Smooth muscle cell (in vitro differentiated cells): Measurements from ENCODE around the gene HSD17B2. TPM values are rescaled to one million over a fixed set of nuclear protein-coding genes. Genes with fewer than 3 reads are reported as not detected.

Source experiments
- DNase-seq: peaks from one replicate; lab custom pipeline; 2025; ENCODE audit not compliant: unreplicated experiment; lab: John Stamatoyannopoulos, UW
- H2AFZ ChIP-seq: fragments of 200-600 bp; sonication (generic); 2 replicates; pipeline ENCODE4 v1.6.0; 2016; ENCODE audit warnings: antibody characterized with exemption, low read depth, mild to moderate bottlenecking
- H3F3A ChIP-seq: fragments of 200-600 bp; sonication (generic); 2 replicates; pipeline ENCODE4 v1.6.0; 2017; ENCODE audit warnings: antibody characterized with exemption, low read depth
- H3K27ac ChIP-seq: fragments of 200-600 bp; sonication (generic); 2 replicates; pipeline ENCODE4 v1.5.1; 2016; ENCODE audit warnings: low read depth, mild to moderate bottlenecking
- H3K27me3 ChIP-seq: fragments of 200-600 bp; sonication (generic); 2 replicates; pipeline ENCODE4 v1.6.1; 2016; ENCODE audit warnings: low read depth, mild to moderate bottlenecking
- H3K36me3 ChIP-seq: fragments of 200-600 bp; sonication (generic); 2 replicates; pipeline ENCODE4 v1.5.1; 2016; ENCODE audit warnings: low read depth
- H3K4me1 ChIP-seq: fragments of 200-600 bp; sonication (generic); 2 replicates; pipeline ENCODE4 v1.5.1; 2016; ENCODE audit warnings: low read depth
- H3K4me2 ChIP-seq: fragments of 200-600 bp; sonication (generic); 2 replicates; pipeline ENCODE4 v1.6.0; 2016; ENCODE audit warnings: mild to moderate bottlenecking
- H3K4me3 ChIP-seq: fragments of 200-600 bp; sonication (generic); 2 replicates; pipeline ENCODE4 v1.5.1; 2016; ENCODE audit warnings: mild to moderate bottlenecking
- H3K79me2 ChIP-seq: fragments of 200-600 bp; sonication (generic); 2 replicates; pipeline ENCODE4 v1.6.0; 2016; ENCODE audit warnings: low read depth, mild to moderate bottlenecking
- H3K9ac ChIP-seq: fragments of 200-600 bp; sonication (generic); 2 replicates; pipeline ENCODE4 v1.6.0; 2016; ENCODE audit warnings: low read depth
- H3K9me3 ChIP-seq: fragments of 200-600 bp; sonication (generic); replicated peaks from 2 replicates; pipeline ENCODE4 v1.5.1; 2016; ENCODE audit warnings: low read depth
- H4K20me1 ChIP-seq: fragments of 200-600 bp; sonication (generic); 2 replicates; pipeline ENCODE4 v1.6.0; 2016; ENCODE audit warnings: low read depth
- CTCF ChIP-seq: fragments of 200-600 bp; sonication (generic); IDR thresholded peaks from 2 replicates; pipeline ENCODE4 v1.5.1; 2017; ENCODE audit warnings: borderline replicate concordance, mild to moderate bottlenecking, antibody characterized with exemption; ENCODE audit not compliant: insufficient read depth, poor library complexity, severe bottlenecking
- WGBS: methylation state at CpG from one replicate; pipeline ENCODE4 v1.1.7; 2016; ENCODE audit warnings: low lambda C conversion rate; 5-methylcytosine and 5-hydroxymethylcytosine counted together
- polyA plus RNA-seq: library from polyadenylated mRNA; unstranded; fragments of >200 nt; fragmentation: Nextera tagmentation; extraction: Ambion mirVana; gene quantifications from 2 replicates; pipeline ENCODE4 v1.2.1, GENCODE V29; 2016
- total RNA-seq: library from RNA; depleted of rRNA; stranded (reverse); fragments of >200 nt; gene quantifications from 2 replicates; pipeline ENCODE4 v1.2.3, GENCODE V29; 2014

The HSD17B2 gene
- total RNA-seq (20.5 and 21.8 TPM in 2 replicates), polyA plus RNA-seq (21.9 and 33.9 TPM in 2 replicates)

GRCh38 chr16:82034981-82035612 is at the start of gene HSD17B2:
Gene HSD17B2, plus strand, starts transcription at chr16:82035253. Its CDS starts 172 bp downstream, at chr16:82035425.
- no peaks in the 10 kb centered on the region for H3K27me3 ChIP-seq
- DNase-seq = no peak
- H3K4me1 ChIP-seq = peaks cover 9% of the 10 kb centered on the region
- H3K79me2 ChIP-seq = no peaks in the 10 kb centered on the region
- no peaks in the 10 kb centered on the region for H4K20me1 ChIP-seq
- H3K9me3 ChIP-seq = no peaks in the 10 kb centered on the region
- WGBS = 80% methylated on average over 6 of the region's 6 CpGs
- H3K4me3 ChIP-seq = peak within 1 kb of the TSS; percentile 46
- no peak for TF ChIP-seq CTCF
- H2AFZ ChIP-seq = no peak within 1 kb of the TSS
- H3K36me3 ChIP-seq = no peaks in the 10 kb centered on the region
- H3K27ac ChIP-seq = peak within 1 kb of the TSS; percentile 82
- H3K9ac ChIP-seq = no peak within 1 kb of the TSS
- H3F3A ChIP-seq = no peaks in the 10 kb centered on the region
- peak within 1 kb of the TSS; percentile 79 for H3K4me2 ChIP-seq

- Histone ChIP-seq H2AFZ (no peak overlapping the region), H3K4me2 (no peak overlapping the region), H3K27ac (no peak overlapping the region), H3K9me3 (no peaks in the 10 kb centered on the region), H3K36me3 (no peaks in the 10 kb centered on the region), H4K20me1 (no peaks in the 10 kb centered on the region), H3K79me2 (no peaks in the 10 kb centered on the region), H3K9ac (no peak overlapping the region), H3K4me1 (no peaks in the 10 kb centered on the region), H3F3A (no peaks in the 10 kb centered on the region), H3K27me3 (peaks cover 4% of the 10 kb centered on the region), H3K4me3 (no peak overlapping the region)
- 89% methylated on average over 8 of the region's 8 CpGs for WGBS
- TF ChIP-seq CTCF = no peak
- DNase-seq = no peak
Measured at GRCh38 chr16:81987121-81987520, 47.9 kb upstream of the HSD17B2 start.

- 90% methylated on average over 5 of the region's 5 CpGs for WGBS
- Histone ChIP-seq H3F3A (no peaks in the 10 kb centered on the region), H3K4me2 (no peak overlapping the region), H3K27ac (no peak overlapping the region), H3K27me3 (peaks cover 4% of the 10 kb centered on the region), H3K9me3 (no peaks in the 10 kb centered on the region), H3K9ac (no peak overlapping the region), H3K4me1 (no peaks in the 10 kb centered on the region), H4K20me1 (no peaks in the 10 kb centered on the region), H3K36me3 (no peaks in the 10 kb centered on the region), H3K4me3 (no peak overlapping the region), H3K79me2 (no peaks in the 10 kb centered on the region), H2AFZ (no peak overlapping the region)
- no peak for TF ChIP-seq CTCF
- DNase-seq = no peak
Measured at GRCh38 chr16:81987706-81988105, 47.3 kb upstream of the HSD17B2 start.

GRCh38 chr16:81992859-81993258 is 42.2 kb upstream of the HSD17B2 start:
- no peak for DNase-seq
- Histone ChIP-seq H3K9ac (no peak overlapping the region), H3K4me1 (peaks cover 11% of the 10 kb centered on the region), H3K9me3 (no peaks in the 10 kb centered on the region), H3F3A (peaks cover 9% of the 10 kb centered on the region), H3K4me2 (no peak overlapping the region), H2AFZ (no peak overlapping the region), H3K36me3 (no peaks in the 10 kb centered on the region), H3K4me3 (no peak overlapping the region), H3K27ac (no peak overlapping the region), H3K79me2 (no peaks in the 10 kb centered on the region), H4K20me1 (no peaks in the 10 kb centered on the region), H3K27me3 (no peaks in the 10 kb centered on the region)
- no peak for TF ChIP-seq CTCF
- 86% methylated on average over 3 of the region's 3 CpGs for WGBS
